GM19467 (cell line): ENCODE data around the gene EDRF1.
A peak's percentile ranks its signal among the peaks of the same experiment; 100 is the strongest.
"Not testable (repeated sequence)": the region's sequence is repeated elsewhere in the genome, so short reads cannot be mapped to it uniquely, and the experiment has no call there.

Experiments
- ATAC-seq: cut with Tn5 transposase; IDR thresholded peaks from one replicate; pipeline ENCODE4 v1.9.1; 2021; ENCODE audit warnings: mild to moderate bottlenecking, moderate library complexity; ENCODE audit not compliant: unreplicated experiment

The EDRF1 gene

DNA sequence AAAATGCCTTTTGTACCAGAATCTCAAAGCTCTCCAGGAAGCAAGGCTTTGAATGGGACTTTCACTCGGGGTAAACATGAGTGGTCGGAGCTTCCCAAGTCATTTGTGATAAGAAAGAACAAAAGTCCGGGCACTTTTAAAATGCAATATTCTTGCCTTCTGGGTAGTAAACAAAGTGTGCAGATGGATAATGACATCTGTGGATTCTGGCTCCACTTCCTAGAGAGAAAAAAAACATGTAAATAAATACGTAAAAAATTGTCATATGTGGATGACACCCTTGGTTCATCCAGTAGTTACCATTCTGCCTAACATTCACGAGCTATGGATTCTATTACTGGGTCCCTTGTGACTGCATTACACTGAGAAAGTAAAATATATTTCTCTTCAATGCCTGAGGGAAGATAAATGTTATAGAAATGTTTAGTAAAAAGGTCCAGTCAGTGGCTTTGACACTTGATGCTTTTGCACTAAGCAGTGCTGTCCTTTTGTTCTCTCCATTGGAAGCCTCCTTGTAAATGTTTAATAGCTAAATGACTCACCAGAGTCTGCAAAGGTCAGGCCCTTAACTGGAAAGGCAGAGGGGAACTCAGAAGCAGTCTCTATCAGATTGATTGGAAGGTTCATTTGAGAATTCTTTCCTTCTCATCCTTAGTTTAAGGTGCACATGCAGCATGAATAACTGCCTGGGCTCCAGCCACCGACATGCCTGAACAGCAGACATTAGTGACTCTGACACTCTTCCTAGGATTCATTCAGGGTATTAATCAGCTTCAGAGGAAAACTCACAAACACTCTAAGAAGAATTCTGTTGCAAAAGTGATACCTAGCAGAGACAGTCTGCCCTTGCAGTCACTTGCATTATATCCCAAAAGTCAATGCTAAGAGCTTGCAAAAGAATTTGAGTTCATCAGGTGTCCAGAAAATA lies 11.7 kb upstream of the EDRF1 start:
- peak; percentile 54 for ATAC-seq

DNA sequence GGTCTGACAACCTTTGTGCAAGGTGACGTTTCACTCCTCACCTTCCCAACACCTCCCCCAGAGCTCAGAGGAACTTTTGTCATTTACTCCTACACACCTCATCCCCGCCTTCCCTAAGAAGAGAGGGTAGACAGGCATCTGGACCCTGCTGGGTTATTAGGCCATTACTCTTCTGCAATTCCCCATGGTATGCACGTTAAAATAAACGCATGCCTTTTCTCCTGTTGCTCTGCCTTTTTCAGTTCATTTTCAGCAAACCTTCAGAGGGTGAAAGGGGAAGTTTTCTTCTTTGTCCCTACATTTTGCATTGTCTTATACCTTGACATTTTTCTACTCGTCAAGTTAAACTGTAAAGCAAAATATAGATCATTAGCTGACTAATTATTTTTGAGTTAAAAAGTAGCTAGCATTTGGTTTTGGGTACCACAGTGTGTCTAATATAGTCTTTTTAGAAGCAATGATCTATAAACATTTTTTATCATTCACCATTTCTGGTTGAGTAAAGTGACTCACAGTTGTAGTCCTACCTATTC lies 10.5 kb upstream of the EDRF1 start:
- peak; percentile 44 for ATAC-seq

DNA sequence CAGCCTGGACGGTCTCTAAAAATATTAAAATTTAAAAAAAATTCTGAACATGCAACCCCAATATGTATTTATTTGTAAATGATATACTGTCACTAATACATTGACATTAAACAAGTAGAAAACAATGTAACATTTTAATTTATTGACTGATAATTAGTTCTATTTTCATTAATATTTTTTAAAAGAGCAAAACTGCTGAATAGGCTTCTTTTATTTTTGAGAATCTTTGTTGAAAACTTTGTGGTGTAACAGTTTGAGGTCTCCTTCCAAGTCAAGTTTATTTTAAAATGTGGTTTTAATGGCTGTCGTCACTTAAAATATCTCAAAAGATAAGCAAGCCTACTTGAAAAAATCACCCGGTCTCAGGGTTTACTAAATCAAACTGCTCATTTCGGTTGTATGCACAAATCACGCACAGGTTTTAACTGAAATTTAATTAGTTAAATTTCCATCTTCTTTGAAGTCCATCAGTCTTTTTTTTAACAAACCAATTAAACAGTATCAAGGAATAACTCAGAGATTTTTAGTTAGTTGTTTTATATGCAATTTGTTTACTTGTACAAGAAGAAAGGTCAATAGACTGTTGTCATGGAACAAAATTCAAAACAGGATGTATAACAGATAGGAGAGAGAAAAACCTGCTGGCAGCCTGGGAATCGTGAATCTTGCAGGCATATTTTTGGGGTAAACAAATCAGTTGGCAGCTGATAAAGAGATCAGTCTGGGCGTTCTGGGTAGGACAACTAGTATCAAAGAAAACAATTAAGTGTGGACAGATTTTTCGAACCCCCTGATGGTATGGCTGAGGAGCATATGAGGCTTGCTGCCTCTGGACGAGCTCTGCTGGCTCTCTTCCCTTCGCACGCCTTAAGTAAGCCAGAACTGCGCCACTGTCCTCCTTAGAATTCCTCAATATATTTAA lies 9.7 kb upstream of the EDRF1 start:
- no peak for ATAC-seq

DNA sequence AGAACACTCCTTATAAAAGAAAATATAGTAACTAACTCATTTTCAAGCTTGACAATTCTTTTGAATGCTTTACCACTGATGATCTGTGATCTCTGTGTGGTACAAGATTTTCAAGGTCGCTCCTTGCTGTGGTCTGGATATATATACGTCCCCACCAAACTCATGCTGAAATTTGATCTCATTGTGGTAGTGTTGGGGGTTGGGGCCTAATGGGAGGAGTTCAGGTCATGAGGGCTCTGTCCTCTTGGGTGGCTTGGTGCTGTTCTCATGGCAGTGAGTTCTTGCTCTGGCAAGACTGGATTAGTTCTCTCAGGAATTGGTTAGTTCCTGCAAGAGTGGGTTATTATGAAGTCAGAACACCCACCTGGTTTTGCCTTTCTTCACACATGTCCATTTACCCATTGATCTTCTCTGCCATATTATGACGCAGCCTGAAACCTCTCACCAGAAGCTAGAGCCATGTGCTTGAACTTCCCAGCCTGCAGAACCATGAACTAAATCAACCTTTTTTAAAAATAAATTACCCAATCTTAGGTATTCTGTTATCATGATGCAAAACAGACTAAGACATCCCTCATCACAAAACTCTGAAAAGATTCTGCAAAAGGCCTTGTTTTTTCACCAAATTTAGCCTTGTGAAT lies 8.3 kb upstream of the EDRF1 start:
- ATAC-seq: no peak

DNA sequence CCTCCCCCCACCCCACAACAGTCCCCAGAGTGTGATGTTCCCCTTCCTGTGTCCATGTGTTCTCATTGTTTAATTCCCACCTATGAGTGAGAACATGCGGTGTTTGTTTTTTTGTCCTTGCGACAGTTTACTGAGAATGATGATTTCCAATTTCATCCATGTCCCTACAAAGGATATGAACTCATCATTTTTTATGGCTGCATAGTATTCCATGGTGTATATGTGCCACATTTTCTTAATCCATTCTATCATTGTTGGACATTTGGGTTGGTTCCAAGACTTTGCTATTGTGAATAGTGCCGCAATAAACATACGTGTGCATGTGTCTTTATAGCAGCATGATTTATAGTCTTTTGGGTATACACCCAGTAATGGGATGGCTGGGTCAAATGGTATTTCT lies 4.8 kb upstream of the EDRF1 start:
- not testable (repeated sequence) for ATAC-seq

DNA sequence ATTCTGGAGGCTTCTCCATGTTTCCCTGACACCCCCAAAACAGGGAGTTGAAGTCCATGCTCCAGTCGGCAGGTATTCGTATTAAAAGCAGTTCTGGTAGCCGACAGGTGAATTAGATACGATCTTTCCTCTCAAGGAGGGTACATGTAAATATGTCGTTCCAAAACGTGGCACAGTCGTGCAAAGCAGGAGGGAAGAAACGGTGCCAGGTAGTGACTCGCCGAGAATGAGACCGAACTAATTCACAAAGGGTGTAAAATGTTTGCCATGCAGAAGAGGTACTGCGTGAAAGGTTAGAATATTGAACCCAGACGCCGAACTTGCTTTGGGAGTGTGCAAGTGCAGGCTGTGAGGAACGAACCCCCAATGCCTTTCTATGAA lies 483 bp downstream of the EDRF1 start:
- no peak for ATAC-seq

DNA sequence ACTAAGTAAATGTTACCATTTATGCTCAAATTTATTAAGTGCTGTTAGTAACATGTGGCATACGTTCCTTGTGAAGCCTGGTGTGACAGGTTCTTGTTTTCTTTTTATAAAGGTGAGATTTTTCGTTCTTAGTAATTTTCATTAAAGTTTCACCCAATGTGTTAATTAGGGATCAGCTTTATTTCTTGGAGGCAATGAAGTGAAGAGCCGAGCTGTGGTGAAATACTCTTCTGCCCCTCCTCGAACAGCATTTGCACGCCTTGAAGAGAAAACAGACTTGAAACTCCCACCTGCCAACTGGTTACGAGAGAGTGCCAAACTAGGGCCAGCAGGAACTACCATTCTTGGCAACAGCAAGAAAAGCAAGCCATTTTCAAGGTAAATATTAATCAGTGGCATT lies 1.5 kb downstream of the EDRF1 start:
- peak; percentile 50 for ATAC-seq

DNA sequence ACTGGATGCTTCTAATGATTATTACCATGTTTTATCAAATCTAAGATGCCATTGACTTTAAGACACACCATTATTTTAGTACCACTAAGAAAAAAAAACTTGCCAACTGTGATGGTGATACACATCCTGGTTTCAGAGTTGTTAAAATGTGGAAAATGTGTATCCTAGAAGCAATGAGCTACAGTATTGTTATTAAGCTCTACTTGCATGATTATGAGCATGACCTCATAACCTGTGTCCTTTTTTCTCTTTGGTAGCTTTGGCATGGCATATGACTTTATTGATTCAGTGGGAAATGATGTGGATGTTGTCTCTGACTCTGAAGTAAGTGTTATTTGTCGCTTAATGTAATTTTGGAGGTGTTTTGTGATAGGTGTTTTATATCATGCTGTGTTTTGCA lies 3.3 kb downstream of the EDRF1 start:
- no peak for ATAC-seq

DNA sequence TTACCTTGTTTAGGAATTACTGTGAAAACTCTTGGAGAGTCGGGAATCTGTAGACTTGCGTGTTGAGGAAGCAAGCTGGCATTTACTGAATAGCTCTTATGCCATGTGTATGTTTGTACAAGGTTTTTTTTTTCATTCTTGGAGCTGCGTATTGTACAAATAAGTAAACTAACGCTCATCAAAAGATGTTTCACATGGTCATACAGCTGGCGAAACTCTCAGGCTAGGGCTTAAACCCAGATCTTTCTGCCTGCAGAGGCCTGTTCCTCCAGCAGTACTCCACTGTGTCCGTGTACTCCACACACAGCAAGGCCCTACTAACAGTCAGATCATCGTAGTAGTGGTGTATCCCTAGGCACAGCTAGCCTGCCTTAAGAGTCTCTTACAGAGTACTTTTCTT lies 7.4 kb downstream of the EDRF1 start:
- ATAC-seq: no peak

DNA sequence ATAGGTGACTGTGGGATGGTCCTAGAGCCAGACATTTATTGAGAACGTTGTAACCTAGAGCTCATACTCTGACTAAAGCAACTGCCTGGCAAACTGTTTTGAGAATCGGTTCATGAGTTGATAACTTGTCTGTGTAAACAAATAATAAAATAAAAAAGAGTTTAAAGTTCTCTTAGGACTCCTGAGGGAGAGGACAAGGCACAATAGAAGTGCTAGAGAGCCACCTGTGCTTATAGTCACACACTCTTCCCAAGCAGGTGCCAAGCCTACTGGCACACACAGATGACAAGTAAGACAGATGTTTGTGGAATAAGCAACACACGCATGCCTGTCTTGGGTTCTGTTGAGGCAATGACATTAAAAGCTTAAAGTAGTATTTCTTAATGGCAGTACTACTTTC lies 7.9 kb downstream of the EDRF1 start:
- no peak for ATAC-seq

DNA sequence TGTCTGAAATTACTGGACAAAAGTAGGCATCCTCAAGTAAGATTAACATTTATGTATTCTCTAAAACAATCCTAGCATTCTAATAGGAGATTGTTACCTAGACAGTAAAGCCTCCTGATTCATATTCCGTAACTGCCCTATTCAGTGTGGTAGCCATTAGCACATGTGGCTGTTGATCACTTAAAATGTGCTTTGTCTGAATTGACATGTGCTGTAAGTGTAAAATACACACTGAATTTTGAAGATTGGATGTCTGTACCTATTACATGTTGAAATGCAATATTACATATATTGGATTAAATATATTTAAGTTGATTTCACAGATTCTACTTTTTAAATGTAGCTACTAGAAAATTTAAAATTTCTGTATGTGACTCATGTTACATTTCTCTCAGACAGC lies 14.6 kb downstream of the EDRF1 start:
- ATAC-seq: no peak

DNA sequence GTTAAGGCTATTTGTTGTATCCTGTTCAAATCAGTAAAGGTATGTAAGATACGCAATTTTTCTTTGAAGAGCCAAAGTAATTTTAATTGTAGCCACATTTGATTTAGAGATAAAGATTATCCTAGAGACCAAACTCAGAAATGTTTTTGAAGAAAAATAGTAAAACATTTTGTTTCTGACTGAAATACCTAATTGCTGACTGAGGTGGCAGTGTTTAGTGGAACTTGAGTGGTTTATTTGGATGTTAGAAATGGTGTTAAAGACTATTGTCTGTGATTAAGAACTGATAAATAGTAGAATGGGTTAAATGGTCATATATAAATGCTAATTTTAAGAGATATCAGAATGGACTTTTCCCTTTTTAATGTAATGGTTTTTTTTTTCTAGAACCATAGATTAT lies 15.3 kb downstream of the EDRF1 start:
- ATAC-seq: no peak

DNA sequence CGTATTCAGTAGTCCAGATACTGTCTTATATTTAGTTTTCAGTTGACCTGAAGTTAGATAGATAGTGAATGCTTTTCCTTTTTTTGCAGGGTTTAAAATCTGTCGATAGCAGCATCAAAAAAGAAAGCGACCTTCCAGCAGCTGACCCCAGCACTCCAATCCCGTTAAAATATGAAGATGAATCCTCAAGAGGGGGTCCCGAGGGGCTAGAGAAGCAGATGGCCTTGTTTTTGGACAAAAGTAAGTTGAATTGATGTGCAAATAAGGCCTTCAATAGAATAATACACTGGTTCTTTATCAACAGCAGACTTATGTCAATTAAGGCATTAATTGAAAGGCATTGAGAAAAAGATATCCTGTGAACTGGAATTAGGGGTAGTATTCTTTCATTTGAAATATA lies 18.7 kb downstream of the EDRF1 start:
- ATAC-seq: no peak

DNA sequence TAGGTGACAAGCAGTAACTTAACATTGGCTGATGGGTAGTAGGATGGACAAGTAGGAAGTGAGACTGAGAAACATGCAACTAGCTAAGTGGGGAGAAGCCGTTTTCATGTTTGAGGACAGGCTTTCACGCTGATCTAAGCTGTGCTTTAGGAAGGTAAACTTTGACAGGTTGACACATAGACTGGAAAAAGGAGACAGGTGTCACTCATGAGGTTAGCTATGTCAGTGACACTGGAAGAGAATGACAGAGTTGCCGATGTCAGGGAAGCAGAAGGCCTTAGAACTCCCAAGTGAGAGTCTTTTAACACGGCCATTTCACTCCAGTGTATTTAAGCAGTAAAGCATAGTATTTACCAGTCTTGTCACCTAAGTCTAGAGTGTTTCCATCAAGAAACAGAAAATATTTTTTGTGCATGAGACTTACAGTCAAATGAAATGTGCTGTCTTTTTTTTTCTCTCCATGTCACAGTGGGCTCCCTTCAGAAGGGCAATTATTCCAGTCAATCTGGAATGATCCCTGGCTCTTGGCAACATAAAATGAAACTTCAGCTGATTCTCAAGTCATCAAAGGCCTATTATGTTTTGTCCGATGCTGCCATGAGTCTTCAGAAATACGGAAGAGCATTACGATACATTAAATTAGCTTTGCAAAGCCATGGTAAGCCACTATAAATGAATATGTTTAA lies 20.6 kb downstream of the EDRF1 start:
- no peak for ATAC-seq

DNA sequence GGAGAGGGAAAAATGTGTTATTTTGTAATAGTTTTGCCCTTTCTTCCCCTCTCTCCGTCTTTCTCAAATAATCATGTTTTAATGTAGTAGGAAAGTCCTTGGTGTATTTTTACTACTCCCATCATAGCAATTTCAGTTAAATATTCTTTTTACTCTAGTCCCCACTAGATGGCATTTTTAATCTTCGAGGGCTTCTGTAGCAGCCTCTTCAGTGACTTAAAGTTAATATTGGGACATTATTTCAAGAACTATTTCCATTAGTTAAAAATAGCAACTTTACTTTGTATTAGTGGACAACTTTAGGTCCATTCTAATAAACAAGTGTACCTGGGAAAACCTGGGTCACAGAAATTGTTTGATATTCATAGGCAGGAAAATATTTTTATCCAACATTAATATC lies 23.0 kb downstream of the EDRF1 start:
- no peak for ATAC-seq

DNA sequence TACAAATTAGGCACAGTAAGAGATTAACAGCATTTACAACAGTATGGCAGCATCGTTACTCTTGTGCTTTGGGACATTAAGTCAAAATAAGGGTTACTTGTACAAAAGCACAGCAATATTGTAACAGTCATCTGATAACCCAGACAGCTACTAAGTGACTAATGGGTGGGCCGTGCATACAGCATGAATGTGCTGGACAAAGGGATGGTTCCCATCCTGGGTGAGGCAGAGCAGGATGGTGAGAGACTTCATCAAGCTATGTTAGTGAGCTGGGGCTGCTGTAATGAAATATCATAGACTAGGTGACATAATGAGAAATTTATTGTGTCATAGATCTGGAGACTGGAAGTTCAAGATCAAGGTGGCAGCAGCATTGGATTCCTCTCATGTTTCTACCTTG lies 25.4 kb downstream of the EDRF1 start:
- no peak for ATAC-seq

DNA sequence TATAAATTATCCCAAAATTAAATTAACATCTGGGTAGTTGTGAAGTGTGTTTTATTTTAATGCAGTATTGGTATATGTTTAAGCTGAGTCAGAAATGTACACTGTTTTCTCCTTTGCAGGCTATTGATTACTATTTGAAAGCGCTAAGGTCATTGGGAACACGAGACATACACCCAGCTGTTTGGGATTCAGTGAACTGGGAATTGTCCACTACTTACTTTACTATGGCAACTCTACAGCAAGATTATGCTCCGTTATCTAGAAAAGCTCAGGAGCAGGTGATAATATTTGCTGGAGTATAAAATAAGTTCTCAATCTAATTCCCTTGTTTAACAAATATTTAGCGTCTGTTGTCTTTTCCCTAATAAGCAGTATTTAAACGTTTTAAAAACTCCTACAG lies 27.9 kb downstream of the EDRF1 start:
- ATAC-seq: no peak

DNA sequence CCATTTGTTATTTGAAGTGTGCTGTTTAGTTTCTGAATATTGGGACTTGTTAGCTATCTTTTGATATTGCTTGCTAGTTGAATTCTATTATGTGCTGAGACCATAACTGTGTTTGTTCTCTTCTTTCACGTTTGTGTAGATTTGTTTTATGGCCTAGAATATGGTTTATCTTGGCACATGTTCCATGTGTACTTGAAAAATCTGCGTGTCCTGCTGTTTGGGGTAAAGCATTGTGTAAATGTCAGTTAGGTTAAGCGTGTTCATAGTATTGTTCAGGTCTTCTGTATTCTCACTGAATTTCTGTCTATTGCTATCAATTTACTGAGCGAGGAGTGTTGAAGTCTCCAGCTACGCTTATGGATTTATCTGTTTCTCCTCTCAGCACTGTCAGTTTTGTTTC lies 36.7 kb downstream of the EDRF1 start:
- no peak for ATAC-seq

DNA sequence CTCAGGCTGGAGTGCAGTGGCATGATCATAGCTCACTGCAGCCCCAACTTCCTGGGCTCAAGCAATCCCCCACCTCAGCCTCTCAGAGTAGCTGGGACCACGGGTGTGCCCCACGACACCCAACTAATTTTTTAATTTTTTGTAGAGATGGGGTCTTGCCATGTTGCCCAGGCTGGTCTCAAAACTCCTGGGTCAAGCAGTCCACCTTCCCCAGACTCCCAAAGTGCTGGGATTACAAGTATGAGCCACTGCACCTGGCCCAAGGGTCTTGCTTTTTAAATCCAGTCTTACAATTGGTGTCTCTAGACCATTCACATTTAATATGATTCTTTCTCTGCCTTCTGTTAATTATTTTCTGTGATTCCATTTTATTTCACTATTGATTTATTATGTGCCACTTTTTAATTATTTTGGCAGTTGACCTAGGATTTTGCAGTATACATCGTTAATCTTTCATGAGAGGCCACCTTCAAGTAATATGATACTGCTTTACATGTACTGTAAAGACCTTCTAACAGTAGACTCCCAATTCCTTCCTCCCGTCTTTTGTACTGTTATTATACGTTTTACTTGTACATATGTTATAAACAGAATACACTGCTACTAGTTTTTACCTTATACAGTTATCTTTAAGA lies 37.5 kb downstream of the EDRF1 start:
- no peak for ATAC-seq

DNA sequence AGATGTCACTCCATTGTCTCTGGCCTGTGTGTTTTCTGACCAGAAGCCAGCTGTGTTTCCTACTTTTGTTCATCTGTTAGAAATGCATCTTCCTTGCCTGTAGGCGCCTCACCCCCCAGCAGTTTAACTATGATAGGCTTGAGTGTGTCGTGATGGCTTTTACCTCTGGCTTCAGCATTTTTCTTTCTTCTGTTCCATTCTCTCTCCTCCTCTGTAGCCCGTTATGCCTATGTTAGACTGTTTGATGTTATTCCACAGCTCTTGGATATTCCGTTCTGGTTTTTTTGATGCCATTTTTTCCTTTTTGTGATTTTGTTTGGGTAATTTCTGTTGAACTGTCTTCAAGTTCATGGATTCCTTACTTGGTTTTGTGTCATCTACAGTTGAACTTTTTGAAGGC lies 38.2 kb downstream of the EDRF1 start:
- no peak for ATAC-seq
